DLD1 (cell line): Measurements from ENCODE around the gene SLC29A1.
"Not testable (repeated sequence)": the region's sequence is repeated elsewhere in the genome, so short reads cannot be mapped to it uniquely, and the experiment has no call there.

ENCODE experiments used
- in situ Hi-C: cut with HindIII; loops from 2 replicates; pipeline ENCODE4 v1.10.0; 2017; ENCODE audit warnings: low sequenced_read_pairs

SLC29A1 gene

DNA sequence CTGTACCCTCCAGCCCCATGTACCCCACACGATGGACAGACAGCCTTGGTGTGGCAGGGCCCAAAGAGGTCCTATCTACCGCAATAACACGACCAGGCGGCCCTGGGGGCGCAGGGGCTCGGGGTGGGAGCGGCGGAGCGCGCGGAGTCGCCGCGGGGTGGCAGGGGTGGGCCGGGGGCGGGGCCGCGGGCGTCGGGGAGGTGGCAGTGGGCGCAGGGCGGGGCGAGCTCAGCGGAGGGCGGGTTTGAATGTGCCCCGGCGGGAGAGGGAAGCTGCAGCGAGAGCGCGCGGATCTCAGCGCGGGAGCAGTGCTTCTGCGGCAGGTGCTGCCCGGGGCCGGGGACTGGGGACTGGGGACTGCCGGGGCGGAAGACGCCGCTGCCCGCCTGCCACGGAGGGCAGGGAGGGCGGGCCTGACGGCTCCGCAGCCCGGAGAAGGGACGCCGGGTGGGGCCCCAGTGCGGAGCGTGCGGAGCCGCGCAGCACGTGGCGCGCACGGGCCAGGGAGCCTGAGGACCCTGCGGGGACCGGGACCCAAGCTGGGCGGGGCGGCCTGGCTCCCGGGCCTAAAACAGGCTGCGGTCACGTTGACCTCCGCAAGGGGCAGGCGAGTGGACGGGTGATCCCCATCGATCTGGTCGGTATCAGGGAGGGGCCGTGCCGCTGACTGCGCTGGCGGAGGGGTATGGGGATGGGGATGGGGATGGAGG is at the start of gene SLC29A1:
Gene SLC29A1, plus strand, starts transcription at position 277 of the 710 bp plus-strand sequence. CDS start 3,719 bp downstream, outside the sequence.
- in situ Hi-C loops: no loop called here

DNA sequence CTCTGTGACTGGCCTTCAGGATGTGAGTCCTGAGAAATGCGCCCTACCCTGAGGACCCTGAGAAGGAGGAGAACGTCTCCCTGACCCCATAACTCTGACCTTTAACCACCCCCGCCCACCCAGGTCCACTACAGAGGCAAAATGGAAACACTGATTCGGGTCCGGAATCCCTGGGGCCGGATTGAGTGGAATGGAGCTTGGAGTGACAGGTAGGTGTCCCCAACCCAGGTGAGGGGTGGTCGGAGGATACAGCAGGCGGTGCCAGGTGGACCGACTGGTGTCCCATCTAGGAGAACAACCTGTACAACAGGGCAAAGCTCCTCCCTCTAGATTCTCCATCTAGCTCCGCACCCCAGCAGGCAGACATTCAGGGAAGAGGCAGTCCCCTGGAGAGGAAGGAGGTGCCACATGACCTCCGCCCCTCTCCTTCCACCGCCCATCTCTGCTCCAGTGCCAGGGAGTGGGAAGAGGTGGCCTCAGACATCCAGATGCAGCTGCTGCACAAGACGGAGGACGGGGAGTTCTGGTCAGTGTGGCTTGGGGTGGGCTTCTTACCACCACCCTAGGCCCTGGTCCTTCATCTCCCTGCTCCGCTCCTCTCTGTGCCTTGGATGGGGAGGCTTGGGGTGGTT is 47.1 kb upstream of the SLC29A1 start:
- in situ Hi-C loops: no loop called here

DNA sequence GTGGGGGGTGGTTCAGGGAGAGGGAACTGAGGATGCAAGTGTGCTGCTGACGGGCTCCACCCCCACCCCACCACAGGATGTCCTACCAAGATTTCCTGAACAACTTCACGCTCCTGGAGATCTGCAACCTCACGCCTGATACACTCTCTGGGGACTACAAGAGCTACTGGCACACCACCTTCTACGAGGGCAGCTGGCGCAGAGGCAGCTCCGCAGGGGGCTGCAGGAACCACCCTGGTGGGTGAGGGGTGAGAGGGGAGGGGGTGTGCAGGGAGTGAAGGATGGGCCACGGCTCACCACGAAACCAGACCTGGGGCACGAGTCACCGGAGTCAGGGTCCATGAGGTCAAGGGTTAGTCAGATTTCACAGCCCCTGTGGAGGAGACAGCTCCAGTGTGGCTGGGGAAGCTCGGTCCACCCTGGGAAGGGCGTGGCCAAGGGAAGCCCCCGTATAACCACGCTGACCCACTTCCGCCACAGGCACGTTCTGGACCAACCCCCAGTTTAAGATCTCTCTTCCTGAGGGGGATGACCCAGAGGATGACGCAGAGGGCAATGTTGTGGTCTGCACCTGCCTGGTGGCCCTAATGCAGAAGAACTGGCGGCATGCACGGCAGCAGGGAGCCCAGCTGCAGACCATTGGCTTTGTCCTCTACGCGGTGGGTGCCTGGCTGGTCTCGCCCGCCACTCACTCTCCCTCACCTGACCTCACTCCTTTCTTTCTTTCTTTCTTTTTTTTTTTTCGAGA is 46.5 kb upstream of the SLC29A1 start:
- in situ Hi-C loops: no loop called here

DNA sequence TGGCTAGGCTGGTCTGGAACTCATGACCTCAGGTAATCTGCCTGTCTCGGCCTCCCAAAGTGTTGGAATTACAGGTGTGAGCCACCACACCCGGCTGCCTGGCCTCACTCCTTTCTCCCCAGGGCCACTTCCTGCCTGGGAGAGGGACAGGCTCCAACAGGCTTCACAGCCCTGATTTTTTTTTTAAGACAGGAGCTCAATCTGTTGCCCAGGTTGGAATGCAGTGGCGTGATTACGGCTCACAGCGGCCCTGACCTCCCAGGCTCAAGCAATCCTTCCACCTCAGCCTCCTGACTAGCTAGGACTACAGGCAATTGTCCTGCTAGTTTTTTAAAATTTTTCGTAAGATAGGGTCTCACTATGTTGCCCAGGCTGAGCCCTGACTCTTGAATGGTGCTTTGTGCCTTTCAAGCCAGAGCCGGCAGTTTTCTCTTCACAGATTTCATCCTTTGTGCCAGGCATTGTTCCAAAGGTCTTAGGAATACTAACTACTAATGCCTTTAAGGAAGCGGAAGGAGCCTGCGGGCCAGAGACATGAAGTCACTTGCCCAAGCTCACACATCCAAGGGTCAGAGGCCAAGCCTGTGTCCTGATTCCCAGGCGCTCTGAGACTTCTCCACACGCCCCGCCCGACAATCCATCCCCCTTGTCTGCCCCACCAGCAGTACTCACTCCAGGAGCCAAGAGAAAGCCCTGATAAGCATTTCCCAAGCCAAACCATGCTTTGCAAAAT is 45.5 kb upstream of the SLC29A1 start:
- in situ Hi-C loops: no loop called here

DNA sequence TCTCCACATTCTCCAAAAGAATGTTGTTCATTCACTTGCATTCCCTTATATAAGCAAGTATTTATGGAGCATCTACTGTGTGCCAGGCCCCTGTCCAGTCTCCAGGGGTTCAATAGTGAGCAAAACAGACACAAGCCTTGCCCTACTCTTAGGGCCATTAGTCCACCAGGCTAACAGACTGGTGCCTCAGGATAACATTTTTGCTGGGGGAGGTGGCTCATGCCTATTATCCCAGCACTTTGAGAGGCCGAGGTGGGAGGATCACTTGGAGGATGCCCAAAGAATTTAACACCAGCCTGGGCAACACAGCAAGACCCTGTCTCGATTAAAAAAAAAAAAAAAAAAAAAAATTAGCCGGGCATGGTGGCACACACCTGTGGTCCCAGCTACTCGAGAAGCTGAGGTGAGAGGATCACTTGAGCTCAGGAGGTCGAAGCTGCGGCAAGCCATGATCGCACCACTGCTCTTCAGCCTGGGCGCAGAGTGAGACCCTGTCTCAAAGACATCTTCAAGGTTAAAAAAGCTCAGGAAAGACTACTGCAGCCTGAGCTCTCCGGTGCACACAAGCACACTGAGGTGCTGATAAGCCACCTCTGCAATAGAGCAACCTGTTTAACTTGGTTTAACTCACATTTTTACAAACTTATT is 44.8 kb upstream of the SLC29A1 start:
- in situ Hi-C loops: no loop called here

DNA sequence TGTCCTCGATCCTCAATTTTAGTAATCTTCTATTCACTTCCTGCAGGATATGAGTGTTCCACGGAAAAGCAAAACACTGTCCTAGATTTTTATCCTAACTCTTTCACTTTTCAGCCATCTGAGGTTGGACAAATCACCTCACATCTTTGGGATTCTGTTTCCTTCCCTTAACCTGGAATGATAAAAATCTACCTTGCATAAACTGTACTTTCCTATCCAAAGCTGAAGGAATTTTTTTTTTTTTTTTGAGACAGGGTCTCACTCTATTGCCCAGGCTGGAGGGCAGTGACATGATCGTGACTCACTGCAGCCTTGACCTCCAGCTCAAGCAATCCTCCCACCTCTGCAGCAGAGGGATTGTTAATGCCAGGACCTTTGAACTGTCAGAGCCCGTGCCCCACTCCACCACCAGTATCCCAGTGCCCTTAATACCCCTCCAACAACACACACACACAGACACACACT is 44.3 kb upstream of the SLC29A1 start:
- in situ Hi-C loops: no loop called here

DNA sequence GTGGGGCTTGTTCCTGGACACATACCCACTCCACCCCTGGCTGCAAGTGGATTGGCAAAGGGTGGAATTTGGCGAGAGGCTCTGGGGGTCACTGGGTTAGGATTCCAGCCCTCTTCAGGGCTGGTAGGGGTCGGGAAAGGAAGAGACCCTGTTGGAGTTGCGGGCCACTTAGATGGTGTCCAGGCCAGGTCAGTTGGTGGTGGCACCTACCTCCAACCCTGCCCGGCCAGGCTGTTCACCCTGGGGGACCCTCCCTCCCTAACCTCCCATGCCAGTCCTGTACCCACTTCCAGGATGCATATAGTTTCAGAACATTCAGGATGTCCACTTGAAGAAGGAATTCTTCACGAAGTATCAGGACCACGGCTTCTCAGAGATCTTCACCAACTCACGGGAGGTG is 43.7 kb upstream of the SLC29A1 start:
- in situ Hi-C loops: no loop called here

DNA sequence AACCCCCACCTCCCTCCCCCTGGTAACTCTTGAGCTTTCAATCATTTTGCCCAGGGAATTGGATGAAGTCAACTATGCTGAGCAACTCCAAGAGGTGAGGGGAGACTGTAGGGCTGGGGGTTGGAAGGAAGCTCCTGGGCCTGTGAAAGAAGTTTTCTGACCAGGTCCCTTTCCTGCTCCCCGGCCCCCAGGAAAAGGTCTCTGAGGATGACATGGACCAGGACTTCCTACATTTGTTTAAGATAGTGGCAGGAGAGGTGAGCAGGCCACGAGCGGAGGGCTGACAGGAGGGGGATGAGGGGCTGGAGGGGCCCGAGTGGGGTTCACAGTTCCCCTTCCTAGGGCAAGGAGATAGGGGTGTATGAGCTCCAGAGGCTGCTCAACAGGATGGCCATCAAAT is 43.0 kb upstream of the SLC29A1 start:
- in situ Hi-C loops: no loop called here

DNA sequence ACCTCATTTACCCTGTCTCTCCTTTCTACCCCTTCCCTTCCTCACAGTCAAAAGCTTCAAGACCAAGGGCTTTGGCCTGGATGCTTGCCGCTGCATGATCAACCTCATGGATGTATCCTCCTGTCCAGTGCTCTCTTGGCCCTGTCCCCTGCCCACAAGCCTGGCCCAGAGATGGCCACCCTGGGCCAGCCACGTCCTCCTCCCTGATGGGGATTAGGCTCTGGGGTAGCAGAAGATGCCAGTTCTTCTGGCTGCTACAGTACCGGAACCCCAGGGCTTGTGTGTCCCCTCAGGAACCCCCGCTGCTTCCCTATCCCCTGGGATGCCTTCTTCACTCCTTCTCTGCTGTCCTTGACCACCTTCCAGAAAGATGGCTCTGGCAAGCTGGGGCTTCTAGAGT is 42.5 kb upstream of the SLC29A1 start:
- in situ Hi-C loops: no loop called here

DNA sequence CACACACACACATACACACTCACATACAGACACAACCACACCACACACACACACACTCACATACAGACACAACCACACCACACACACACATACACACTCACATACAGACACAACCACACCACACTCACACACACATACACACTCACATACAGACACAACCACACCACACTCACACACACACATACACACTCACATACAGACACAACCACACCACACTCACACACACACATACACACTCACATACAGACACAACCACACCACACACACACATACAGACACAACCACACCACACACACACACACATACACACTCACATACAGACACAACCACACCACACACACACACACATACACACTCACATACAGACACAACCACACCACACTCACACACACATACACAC is 41.6 kb upstream of the SLC29A1 start:
- in situ Hi-C loops: not testable (repeated sequence)

DNA sequence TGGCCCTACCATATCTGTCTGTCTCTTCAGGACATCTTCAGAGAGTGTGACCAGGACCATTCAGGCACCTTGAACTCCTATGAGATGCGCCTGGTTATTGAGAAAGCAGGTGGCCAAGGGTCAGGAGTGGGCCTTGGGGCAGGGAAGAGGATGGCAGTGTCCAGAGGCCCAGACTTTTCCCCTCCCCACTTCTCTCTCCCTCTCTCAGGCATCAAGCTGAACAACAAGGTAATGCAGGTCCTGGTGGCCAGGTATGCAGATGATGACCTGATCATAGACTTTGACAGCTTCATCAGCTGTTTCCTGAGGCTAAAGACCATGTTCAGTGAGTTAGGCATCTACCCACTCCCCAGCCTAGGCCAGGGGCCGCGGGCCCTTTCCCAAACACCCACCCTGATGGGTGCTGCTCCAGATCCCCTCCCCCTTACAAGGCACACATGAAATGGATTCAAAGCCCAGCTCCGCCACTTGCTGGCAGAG is 40.4 kb upstream of the SLC29A1 start:
- in situ Hi-C loops: no loop called here

DNA sequence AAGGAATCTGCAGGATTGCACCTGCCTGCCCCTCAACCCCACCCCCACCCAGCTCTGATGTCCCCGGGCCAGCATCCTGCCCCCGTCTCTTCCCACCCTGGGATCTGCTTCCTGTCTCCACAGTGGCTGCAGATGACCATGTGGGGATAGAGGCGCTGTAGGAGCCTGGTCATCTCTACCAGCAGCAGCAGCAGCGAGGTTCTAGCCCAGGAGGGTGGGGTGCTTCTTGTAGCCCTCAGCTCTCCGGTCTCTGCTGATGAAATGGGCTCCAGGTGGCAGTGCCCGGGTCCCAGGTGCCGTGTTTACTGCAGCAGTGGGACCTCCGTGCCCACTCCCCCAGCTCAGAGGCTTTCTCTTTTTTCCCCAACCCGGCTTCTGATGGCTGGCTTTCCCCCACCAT is 39.6 kb upstream of the SLC29A1 start:
- in situ Hi-C loops: no loop called here

DNA sequence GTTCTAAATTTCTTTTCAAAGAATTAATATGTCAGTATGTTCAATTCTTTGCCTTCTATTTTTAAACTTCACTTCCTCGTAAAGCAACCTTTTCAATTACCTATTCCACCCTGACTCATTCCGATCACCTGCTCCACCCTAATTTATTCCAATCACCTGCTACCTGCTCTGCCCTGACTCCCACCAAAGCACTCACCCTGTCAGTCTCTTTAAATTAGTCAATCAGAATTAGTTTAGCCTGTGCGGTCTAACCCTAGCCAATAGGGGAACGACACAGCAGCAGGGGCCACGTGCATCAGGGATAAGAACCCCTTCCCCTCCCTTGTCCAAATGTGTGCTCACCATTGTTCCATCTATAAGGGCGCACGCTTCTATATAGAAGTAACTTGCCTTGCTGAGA is 38.0 kb upstream of the SLC29A1 start:
- in situ Hi-C loops: not testable (repeated sequence)

DNA sequence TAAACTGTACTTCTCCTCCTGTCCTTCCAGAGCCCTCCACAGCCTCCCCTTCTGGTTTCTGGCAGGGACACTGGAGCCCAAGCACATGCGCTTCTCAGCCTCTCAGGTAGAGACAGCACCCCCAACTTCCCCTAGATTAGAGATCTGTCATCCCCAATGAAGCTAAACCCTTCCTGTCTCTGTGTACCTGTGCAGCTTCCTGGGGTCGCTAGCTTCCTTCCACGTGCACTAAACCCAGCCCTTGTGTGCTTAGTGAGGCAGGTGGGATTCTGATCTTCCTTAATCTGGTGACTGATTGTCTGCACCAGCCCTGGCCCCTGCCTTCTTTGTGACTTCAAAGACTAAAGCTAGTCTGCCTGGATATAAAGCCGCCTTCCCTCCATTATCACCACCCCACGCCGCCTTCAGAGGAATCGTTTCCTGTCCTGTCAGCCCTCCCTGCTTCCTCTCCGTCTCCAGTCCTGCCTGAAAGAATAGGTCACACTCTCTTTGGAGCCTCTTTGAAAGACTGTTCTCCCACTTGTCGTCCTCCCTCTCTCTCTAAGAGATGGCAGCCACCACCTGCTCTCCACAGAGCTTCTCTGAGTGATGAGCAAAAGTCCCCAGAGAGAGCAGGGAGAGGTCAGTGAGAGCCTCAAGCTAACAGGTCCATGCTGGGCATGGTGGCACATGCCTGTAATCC is 37.3 kb upstream of the SLC29A1 start:
- in situ Hi-C loops: no loop called here

DNA sequence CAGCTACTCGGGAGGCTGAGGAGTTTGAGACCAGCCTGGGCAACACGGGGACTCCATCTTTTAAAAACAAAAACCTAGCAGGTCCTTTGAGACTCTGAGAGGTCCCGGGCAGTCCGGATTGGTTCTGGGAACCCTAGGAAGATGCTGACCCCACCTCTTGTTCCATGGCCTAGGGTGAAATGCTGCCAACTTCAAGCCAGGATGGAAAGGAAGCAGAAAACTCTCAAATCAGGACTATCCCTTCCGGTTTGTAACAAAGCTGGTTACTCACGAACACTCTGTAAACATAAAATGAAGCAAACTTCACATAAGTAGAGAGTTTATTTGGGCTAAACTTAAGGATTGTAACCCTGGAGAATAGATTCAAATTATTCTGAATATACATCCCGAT is 36.8 kb upstream of the SLC29A1 start:
- in situ Hi-C loops: no loop called here

DNA sequence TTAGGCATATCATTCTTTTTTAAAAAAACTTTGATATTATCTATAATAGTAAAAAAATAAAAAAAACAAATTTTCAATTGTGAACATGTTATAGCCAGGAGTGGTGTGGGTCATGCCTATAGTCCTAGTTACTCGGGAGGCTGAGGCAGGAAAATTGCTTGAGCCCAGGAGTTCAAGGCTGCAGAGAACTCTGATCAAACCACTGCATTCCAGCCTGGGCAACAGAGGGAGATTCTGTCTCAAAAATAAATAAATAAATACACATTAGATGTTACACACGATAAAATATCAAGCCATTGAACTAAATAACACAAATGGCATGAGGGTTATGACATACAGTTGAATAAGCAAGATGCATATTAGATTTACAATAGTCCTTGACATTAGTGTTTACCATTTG is 34.6 kb upstream of the SLC29A1 start:
- in situ Hi-C loops: no loop called here

DNA sequence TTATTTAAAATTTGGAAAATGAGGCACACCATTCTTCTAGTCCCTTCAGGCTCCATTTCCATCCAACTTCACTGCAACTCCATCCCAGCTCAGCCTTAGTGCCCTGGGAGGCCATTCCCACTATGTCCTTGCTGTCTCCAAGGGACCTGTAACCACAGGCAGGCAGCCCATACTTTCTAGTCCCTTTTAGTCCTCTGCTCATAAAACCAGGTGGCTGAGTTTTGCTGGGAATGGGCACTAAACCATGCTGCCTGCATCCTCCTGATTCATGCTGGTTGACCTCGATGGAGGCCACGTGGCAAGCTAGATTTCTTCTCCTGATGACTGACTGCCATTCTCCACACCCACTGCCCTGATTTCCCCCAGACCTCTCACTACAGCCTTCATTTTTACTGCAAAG is 34.1 kb upstream of the SLC29A1 start:
- in situ Hi-C loops: no loop called here

DNA sequence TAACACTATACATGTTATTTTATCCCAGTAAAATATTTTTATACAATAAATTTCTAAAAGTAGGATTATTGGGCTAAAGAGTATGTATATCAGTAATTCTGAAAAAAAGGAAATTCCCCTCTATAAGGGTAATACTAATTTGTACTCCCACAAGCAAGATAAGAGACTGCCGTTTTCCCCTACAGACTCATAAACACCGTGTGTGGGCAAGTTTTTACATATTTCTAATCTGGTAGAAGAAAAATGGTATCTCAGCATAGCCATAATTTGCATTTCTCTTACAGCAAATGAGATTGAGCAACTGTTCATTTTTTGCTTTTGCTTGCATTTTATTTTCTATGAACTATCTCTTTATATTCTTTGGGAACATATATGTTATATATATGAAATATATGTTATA is 32.7 kb upstream of the SLC29A1 start:
- in situ Hi-C loops: no loop called here

DNA sequence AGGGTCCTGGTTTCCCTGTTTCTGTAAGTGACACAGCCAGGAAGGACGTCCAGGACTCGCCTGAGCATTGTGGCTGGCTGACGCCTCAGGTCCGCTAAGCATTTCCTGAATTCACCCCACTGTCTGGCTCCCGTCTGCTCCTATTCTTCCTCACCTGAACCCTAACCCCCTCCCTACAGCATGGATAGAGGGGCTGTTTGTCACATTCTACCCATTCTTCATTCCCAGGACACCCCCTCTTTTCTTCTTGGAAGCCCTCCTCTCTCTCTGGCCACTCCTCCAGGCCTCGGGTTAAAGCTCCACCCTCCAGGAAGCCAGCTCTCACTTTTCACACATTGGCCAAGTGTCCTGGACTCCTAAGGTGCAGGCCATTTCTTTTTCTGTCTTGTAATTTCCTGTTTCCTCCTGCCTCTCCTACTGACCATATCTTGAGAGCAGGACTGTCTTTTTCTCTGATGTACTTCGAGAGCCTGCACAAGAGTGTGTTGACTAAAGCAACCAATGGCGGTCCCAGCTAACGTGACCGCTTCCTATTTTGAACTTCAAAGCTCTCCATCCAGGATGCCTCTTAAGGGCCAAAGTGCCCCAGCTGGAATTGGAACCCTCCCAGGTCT is 30.9 kb upstream of the SLC29A1 start:
- in situ Hi-C loops: no loop called here
